Measurements from ENCODE around the gene PROS1.
"Not testable (repeated sequence)": the region's sequence is repeated elsewhere in the genome, so short reads cannot be mapped to it uniquely, and the experiment has no call there.

Gene PROS1

GRCh38 chr3:93843981-93844380 lies 129.7 kb downstream of the PROS1 start:
- no peak for DNase-seq (ENCODE audit: low read depth)
- TF ChIP-seq MAX (IDR thresholded peaks at IDR 0.05; ENCODE audit: low read depth, low read length) = no peak
- TF ChIP-seq CTCF (IDR thresholded peaks at IDR 0.05; ENCODE audit: low read depth, low read length) = no peak
- TF ChIP-seq POLR2A (IDR thresholded peaks at IDR 0.05; ENCODE audit: extremely low read depth, insufficient read length) = no peak
- TF ChIP-seq MYC (IDR thresholded peaks at IDR 0.05; ENCODE audit: low read depth, low read length) = no peak
- H3K4me3 ChIP-seq (ENCODE audit: low read depth, low read length) = no peak overlapping the region

- DNase-seq (ENCODE audit: low read depth); H3K4me3 ChIP-seq (ENCODE audit: low read depth, low read length): not testable (repeated sequence)
Observed at GRCh38 chr3:93839193-93839592, 134.5 kb downstream of the PROS1 start.

All from NB4 (cell line).